Calu3 (cell line): ENCODE data around the gene COPG2. TPM values are rescaled to one million over a fixed set of nuclear protein-coding genes. Genes with fewer than 3 reads are reported as not detected.

Source experiments
- BruUV-seq: library from RNA; stranded (reverse); fragments of 400-500 nt; replicated peaks from 2 replicates; lab custom pipeline; 2021; lab: Mats Ljungman, UMichigan
- CTCF ChIA-PET: fragments of 300-600 bp; sonication (Branson Sonifier 250); formaldehyde crosslinking; loops from one replicate; lab custom pipeline; 2022; ENCODE audit warnings: antibody characterized with exemption; lab: Charles Lee
- DNase-seq: peaks from one replicate; pipeline ENCODE4 v3.0.0; 2022
- H3K27ac Mint-ChIP-seq: one replicate; pipeline ENCODE4 v1.8.0; 2022; ENCODE audit warnings: mixed read lengths; ENCODE audit not compliant: unreplicated experiment
- H3K27me3 Mint-ChIP-seq: one replicate; pipeline ENCODE4 v1.8.0; 2022; ENCODE audit warnings: mixed read lengths; ENCODE audit not compliant: unreplicated experiment
- H3K36me3 Mint-ChIP-seq: one replicate; pipeline ENCODE4 v1.8.0; 2022; ENCODE audit warnings: mild to moderate bottlenecking, moderate library complexity, mixed read lengths; ENCODE audit not compliant: insufficient read depth, unreplicated experiment
- H3K4me1 Mint-ChIP-seq: one replicate; pipeline ENCODE4 v1.8.0; 2022; ENCODE audit warnings: mild to moderate bottlenecking, low read depth, mixed read lengths; ENCODE audit not compliant: unreplicated experiment
- H3K4me3 Mint-ChIP-seq: one replicate; pipeline ENCODE4 v1.8.0; 2022; ENCODE audit warnings: mild to moderate bottlenecking, low read depth, moderate library complexity, mixed read lengths; ENCODE audit not compliant: unreplicated experiment
- H3K9me3 Mint-ChIP-seq: one replicate; pipeline ENCODE4 v1.8.0; 2022; ENCODE audit warnings: low read depth, mixed read lengths; ENCODE audit not compliant: unreplicated experiment
- CTCF ChIP-seq: fragments of 200-600 bp; IDR thresholded peaks from one replicate; pipeline ENCODE4 v1.8.0; 2022; ENCODE audit warnings: antibody characterized with exemption; ENCODE audit not compliant: unreplicated experiment
- intact Hi-C: fragments of 100-400 bp; cut with micrococcal nuclease; formaldehyde crosslinking; loops from one replicate; pipeline ENCODE4 v1.10.0; 2022; ENCODE audit not compliant: unreplicated experiment
- total RNA-seq: library from RNA; stranded (reverse); gene quantifications from 2 replicates; pipeline ENCODE4 v1.2.3, GENCODE V29; 2022

The COPG2 gene
- total RNA-seq, 1 experiment from 2014 or later, result 18.2 TPM

DNA sequence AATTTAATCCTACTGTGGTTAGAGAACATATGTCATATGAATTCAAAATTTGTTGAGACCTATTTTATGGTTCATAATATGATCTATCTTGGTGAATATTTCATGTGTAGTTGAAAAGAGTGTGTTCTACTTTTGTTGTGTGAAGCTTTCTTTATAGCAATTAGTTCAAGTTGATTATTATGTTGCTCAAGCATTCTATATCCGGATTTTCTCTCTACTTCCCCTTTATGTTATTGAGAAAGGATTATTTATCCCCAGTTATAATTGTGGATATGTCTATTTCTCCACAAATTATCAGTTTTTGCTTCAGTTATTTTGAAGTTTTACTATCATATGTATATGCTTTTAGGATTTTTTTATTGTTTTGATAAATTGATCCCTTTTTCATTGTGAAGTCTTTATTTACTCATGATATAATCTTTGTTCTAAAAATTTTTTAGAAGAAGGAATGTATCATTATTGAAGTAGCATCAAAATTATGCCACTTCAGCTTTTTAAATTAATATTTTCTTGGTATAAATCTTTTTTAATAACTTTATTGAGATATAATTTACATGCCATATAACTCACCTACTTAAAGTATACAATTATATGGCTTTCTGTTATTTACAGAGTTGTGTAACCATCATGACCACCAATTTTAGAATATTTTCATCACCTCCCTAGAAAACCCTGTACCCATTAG, 188.7 kb downstream of the COPG2 start:
- CTCF ChIA-PET, result interaction anchor here (0.5 kb wide), 1 partner anchor 302 kb away, joined by 5 read pairs; no protein-coding TSS in a partner anchor
- no TSS peak for BruUV-seq
- no peak overlapping the region for H3K4me3 Mint-ChIP-seq

GRCh38 chr7:130478991-130479390, 189.6 kb downstream of the COPG2 start:
- Mint-ChIP-seq H3K4me1 (no peaks in the 10 kb centered on the region), H3K27ac (no peak overlapping the region), H3K27me3 (peaks cover 41% of the 10 kb centered on the region), H3K36me3 (no peaks in the 10 kb centered on the region), H3K4me3 (no peak overlapping the region), H3K9me3 (no peaks in the 10 kb centered on the region)
- TF ChIP-seq CTCF, result no peak
- CTCF ChIA-PET, result interaction anchor here (0.5 kb wide), 1 partner anchor 303 kb away, joined by 5 read pairs; no protein-coding TSS in a partner anchor
- BruUV-seq, result no TSS peak
- DNase-seq, result no peak
- intact Hi-C loops, result no loop called here

More for the DNA sequence above, 188.7 kb downstream of the COPG2 start:
- Mint-ChIP-seq H3K27me3 (peaks cover 40% of the 10 kb centered on the region), H3K36me3 (no peaks in the 10 kb centered on the region), H3K27ac (no peak overlapping the region), H3K4me1 (peaks cover 4% of the 10 kb centered on the region), H3K9me3 (no peaks in the 10 kb centered on the region)
- intact Hi-C loops, result loop anchor here (10.0 kb wide), 1 partner anchor 405 kb away; the partner anchor contains the start of gene KLHDC10
- TF ChIP-seq CTCF, result no peak
- DNase-seq, result no peak

- intact Hi-C loops, result no loop called here
These were observed 192.0 kb downstream of the COPG2 start for GRCh38 chr7:130476297-130477150.

More at GRCh38 chr7:130476297-130477150, 192.0 kb downstream of the COPG2 start:
- Mint-ChIP-seq H3K27me3 (peaks cover 60% of the 10 kb centered on the region), H3K27ac (no peak overlapping the region), H3K9me3 (no peaks in the 10 kb centered on the region), H3K4me1 (no peaks in the 10 kb centered on the region), H3K4me3 (no peak overlapping the region), H3K36me3 (no peaks in the 10 kb centered on the region)
- no peak for DNase-seq
- BruUV-seq, result no TSS peak
- CTCF ChIA-PET, result no interaction called here
- no peak for TF ChIP-seq CTCF
